GM19328 (cell line): ENCODE data around the gene THRSP.
"Not testable (repeated sequence)": the region's sequence is repeated elsewhere in the genome, so short reads cannot be mapped to it uniquely, and the experiment has no call there.

Source experiments
- ATAC-seq: cut with Tn5 transposase; IDR thresholded peaks from one replicate; pipeline ENCODE4 v1.9.1; 2021; ENCODE audit warnings: mild to moderate bottlenecking, moderate library complexity; ENCODE audit not compliant: unreplicated experiment

The THRSP gene

GRCh38 chr11:78038697-78039313, 24.9 kb upstream of the THRSP start:
- ATAC-seq, result no peak

GRCh38 chr11:78039391-78039918, 24.2 kb upstream of the THRSP start:
- no peak for ATAC-seq

GRCh38 chr11:78039919-78040671, 23.6 kb upstream of the THRSP start:
- no peak for ATAC-seq

- ATAC-seq, result no peak
These were observed 22.8 kb upstream of the THRSP start for GRCh38 chr11:78040691-78041379.

GRCh38 chr11:78041380-78041719, 22.3 kb upstream of the THRSP start:
- ATAC-seq, result not testable (repeated sequence)

- ATAC-seq, result no peak
These were observed 21.7 kb upstream of the THRSP start for GRCh38 chr11:78041843-78042440.

- ATAC-seq, result no peak
These were observed 19.0 kb upstream of the THRSP start for GRCh38 chr11:78044706-78045105.

- ATAC-seq, result no peak
These were observed 17.7 kb upstream of the THRSP start for GRCh38 chr11:78045851-78046485.

- ATAC-seq, result no peak
These were observed 17.2 kb upstream of the THRSP start for GRCh38 chr11:78046486-78046854.

GRCh38 chr11:78048561-78048960, 15.1 kb upstream of the THRSP start:
- ATAC-seq, result no peak

GRCh38 chr11:78049348-78049747, 14.3 kb upstream of the THRSP start:
- no peak for ATAC-seq

GRCh38 chr11:78050964-78051831, 12.5 kb upstream of the THRSP start:
- no peak for ATAC-seq

GRCh38 chr11:78054971-78055370, 8.7 kb upstream of the THRSP start:
- no peak for ATAC-seq

- no peak for ATAC-seq
These were observed 7.6 kb upstream of the THRSP start for GRCh38 chr11:78056093-78056492.

GRCh38 chr11:78057462-78058055, 6.1 kb upstream of the THRSP start:
- no peak for ATAC-seq

- ATAC-seq, result not testable (repeated sequence)
These were observed 3.8 kb upstream of the THRSP start for GRCh38 chr11:78059749-78060328.

GRCh38 chr11:78060533-78060932, 3.1 kb upstream of the THRSP start:
- no peak for ATAC-seq

GRCh38 chr11:78061088-78061920, 2.4 kb upstream of the THRSP start:
- no peak for ATAC-seq
